Gastrocnemius medialis (tissue), 4 donors: ENCODE data around the gene GABRA5.

Experiments used
- POLR2A ChIP-seq, 2 donors: fragments of 450-650 bp; IDR thresholded peaks; one replicate each; pipeline ENCODE4 v1.6.1; 2017; ENCODE audit warnings: antibody characterized with exemption in 2 of 2, mild to moderate bottlenecking in 2 of 2, moderate library complexity in 2 of 2
- TF ChIP-seq, protein P1 (sequence below), 5 experiments: fragments of 450-650 bp in 3 of 5; fragments of 200-600 bp in 2 of 5; sonication (generic) in 2 of 5; IDR thresholded peaks in 4 of 5; conservative IDR thresholded peaks in 1 of 5; 1 replicate in 4 of 5; 2 replicates in 1 of 5; pipeline ENCODE4 v1.5.1; 2016 to 2019; ENCODE audit warnings: antibody characterized with exemption in 5 of 5, mild to moderate bottlenecking in 3 of 5, moderate library complexity in 3 of 5

DNA sequence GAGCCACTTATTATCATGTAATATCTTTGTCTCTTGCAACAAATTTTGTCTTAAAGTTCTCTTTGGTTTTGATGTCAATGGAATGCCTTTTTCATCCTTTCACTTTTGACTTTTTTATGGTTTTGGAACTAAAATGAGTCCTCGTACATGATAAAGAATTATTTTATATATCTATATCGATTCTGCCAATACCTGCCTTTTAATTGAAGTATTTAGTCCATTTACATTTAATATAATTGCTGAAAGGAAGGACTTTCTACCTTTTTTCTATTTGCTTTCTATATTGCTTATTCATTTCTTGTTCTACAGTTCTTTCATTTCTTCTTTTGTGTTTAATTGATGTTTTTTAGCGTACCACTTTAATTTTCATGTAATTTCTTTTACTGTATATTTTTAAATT lies 32.8 kb downstream of the GABRA5 start:
- no peak for TF ChIP-seq POLR2A (IDR thresholded peaks at IDR 0.05)
- TF ChIP-seq, protein P1, sequence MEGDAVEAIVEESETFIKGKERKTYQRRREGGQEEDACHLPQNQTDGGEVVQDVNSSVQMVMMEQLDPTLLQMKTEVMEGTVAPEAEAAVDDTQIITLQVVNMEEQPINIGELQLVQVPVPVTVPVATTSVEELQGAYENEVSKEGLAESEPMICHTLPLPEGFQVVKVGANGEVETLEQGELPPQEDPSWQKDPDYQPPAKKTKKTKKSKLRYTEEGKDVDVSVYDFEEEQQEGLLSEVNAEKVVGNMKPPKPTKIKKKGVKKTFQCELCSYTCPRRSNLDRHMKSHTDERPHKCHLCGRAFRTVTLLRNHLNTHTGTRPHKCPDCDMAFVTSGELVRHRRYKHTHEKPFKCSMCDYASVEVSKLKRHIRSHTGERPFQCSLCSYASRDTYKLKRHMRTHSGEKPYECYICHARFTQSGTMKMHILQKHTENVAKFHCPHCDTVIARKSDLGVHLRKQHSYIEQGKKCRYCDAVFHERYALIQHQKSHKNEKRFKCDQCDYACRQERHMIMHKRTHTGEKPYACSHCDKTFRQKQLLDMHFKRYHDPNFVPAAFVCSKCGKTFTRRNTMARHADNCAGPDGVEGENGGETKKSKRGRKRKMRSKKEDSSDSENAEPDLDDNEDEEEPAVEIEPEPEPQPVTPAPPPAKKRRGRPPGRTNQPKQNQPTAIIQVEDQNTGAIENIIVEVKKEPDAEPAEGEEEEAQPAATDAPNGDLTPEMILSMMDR (IDR thresholded peaks at IDR 0.05 in 4 of 5, conservative IDR thresholded peaks at IDR 0.05 in 1 of 5) = no peak
